ENCODE measurements around the gene TMEM132C. TPM values are rescaled to one million over a fixed set of nuclear protein-coding genes. Genes with fewer than 3 reads are reported as not detected.

Gene TMEM132C
- total and polyA plus RNA-seq, 2 experiments from 2014 or later = not detected

GRCh38 chr12:128408669-128409068 lies 141.7 kb downstream of the TMEM132C start (continued):
- no peak for TF ChIP-seq CTCF (conservative IDR thresholded peaks at IDR 0.05; ENCODE audit: low read depth in 2 of 2)
- TF ChIP-seq, protein P1, sequence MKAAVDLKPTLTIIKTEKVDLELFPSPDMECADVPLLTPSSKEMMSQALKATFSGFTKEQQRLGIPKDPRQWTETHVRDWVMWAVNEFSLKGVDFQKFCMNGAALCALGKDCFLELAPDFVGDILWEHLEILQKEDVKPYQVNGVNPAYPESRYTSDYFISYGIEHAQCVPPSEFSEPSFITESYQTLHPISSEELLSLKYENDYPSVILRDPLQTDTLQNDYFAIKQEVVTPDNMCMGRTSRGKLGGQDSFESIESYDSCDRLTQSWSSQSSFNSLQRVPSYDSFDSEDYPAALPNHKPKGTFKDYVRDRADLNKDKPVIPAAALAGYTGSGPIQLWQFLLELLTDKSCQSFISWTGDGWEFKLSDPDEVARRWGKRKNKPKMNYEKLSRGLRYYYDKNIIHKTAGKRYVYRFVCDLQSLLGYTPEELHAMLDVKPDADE (IDR thresholded peaks at IDR 0.05) = no peak

GRCh38 chr12:128415036-128415560 lies 148.1 kb downstream of the TMEM132C start:
- no peak overlapping the region for H3K27ac Mint-ChIP-seq
- no peaks in the 10 kb centered on the region for H3K4me1 ChIP-seq (ENCODE audit: insufficient read depth)
- peaks cover 7% of the 10 kb centered on the region for H3K36me3 ChIP-seq (ENCODE audit: insufficient read depth)
- H4K20me1 ChIP-seq (replicated peaks; ENCODE audit: insufficient read depth) = no peaks in the 10 kb centered on the region
- TF ChIP-seq EZH2 (IDR thresholded peaks at IDR 0.05; ENCODE audit: low read depth, unreplicated experiment) = no peak
- TF ChIP-seq, protein P1 (IDR thresholded peaks at IDR 0.05) = no peak
- no peak for TF ChIP-seq CTCF (conservative IDR thresholded peaks at IDR 0.05; ENCODE audit: low read depth in 2 of 2)
- TF ChIP-seq REST (IDR thresholded peaks at IDR 0.05; ENCODE audit: unreplicated experiment) = no peak
- no peak for TF ChIP-seq CREB1 (CRISPR knock-in tag; IDR thresholded peaks at IDR 0.05; ENCODE audit: low read depth)
- TF ChIP-seq POLR2AphosphoS5 (IDR thresholded peaks at IDR 0.05; ENCODE audit: low read depth) = no peak
- no peak for TF ChIP-seq NANOG (IDR thresholded peaks at IDR 0.05; ENCODE audit: borderline replicate concordance)
- TF ChIP-seq JUNB (IDR thresholded peaks at IDR 0.05; ENCODE audit: unreplicated experiment) = no peak
- no peak for ATAC-seq
- no peak overlapping the region for H3K4me2 ChIP-seq
- no peaks in the 10 kb centered on the region for H3K4me1 Mint-ChIP-seq
- no peak overlapping the region for H2AFZ ChIP-seq
- H3K27me3 Mint-ChIP-seq (ENCODE audit: insufficient read depth, low read depth, poor library complexity) = no peaks in the 10 kb centered on the region
- no peak overlapping the region for H3K27ac ChIP-seq (ENCODE audit: low read depth)
- H3K4me3 Mint-ChIP-seq = no peak overlapping the region
- peaks cover 35% of the 10 kb centered on the region for H3K36me3 Mint-ChIP-seq (ENCODE audit: low read depth)
- peaks cover 97% of the 10 kb centered on the region for H3K9me3 Mint-ChIP-seq
- no peaks in the 10 kb centered on the region for H3K27me3 ChIP-seq (ENCODE audit: insufficient read depth)
- no peaks in the 10 kb centered on the region for H3F3A ChIP-seq (replicated peaks; ENCODE audit: low read depth)
- no peak overlapping the region for H3K4me3 ChIP-seq
- no peaks in the 10 kb centered on the region for H3K9me2 ChIP-seq (ENCODE audit: insufficient read depth)
- H3K79me2 ChIP-seq (replicated peaks; ENCODE audit: insufficient read depth) = no peaks in the 10 kb centered on the region
- DNase-seq (ENCODE audit: low spot score) = no peak

Measured in GM23338 (cell line).